NCI-H82 treated with DMSO at 0.1 percent for 48 hours (cell line): Measurements from ENCODE around the gene RUNX1.

Experiments
- DNase-seq: peaks from one replicate; lab custom pipeline; 2025; ENCODE audit not compliant: unreplicated experiment; lab: John Stamatoyannopoulos, UW

The RUNX1 gene

DNA sequence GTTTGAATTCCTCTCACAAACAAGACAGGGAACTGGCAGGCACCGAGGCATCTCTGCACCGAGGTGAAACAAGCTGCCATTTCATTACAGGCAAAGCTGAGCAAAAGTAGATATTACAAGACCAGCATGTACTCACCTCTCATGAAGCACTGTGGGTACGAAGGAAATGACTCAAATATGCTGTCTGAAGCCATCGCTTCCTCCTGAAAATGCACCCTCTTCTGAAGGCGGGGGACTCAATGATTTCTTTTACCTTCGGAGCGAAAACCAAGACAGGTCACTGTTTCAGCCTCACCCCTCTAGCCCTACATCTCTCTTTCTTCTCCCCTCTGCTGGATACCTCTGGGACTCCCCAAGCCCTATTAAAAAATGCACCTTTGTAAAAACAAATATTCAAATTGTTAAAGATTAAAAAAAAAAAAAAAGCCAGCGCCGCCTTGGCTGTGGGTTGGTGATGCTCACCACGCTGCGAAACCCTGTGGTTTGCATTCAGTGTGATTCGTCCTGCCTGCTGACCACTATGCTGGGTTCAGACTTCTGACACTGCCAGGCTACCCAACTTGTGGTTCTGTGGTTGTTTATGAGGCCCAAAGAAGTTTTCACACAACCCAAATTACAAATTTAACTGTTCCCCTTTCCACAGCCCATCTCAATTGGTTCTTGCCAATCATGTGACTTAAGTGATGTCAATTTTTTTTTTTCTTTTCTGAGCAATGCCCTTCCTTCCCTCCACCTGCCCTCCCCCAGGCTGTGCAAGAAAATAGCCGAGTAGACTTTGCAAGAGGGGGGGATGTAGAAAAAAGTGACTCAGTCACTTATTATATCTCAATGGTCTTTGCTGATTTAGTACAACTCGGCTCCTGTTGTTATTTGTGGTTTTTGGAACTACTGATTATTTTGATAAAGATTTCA, at the start of gene RUNX1:
Gene RUNX1 (minus strand): TSS at position 597 of the 912 bp plus-strand sequence.
- no peak for DNase-seq

DNA sequence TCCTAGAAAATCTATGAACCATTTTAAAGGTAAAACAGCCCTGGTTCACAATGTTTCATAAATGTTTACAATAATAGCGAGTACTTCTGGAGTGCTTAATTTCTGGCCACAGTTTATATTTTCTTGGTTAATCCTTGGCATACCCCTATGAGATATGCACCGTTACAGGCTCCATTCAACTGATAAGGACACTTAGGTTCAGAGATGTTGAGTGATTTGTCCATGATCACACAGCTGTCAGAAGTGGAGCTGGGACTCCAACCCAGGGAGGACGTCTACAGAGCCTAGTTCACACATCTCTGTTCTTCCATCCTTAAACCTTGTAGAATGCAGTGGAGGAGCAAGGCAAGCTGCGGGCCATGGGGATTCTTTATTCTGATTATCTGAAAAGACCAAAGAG, 48.4 kb upstream of the RUNX1 start:
- no peak for DNase-seq

DNA sequence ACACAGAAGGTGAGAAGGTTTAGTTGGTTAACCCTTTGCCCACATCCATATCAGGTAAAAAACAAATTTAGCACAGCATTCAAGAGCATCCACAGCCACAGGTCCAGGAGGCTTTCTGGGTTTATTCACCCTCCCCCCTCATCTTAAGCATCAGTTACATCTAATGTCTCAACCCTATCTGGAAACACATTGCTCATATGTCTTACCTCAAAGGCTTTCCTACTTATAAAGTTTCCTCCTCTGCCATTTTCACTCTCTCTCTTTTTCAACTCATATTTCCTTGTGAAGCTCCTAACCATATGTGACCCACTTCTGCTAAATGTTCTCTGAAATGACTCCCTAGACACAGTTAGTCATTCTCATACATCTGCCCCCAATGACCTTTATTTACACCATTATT, 47.9 kb upstream of the RUNX1 start:
- no peak for DNase-seq

DNA sequence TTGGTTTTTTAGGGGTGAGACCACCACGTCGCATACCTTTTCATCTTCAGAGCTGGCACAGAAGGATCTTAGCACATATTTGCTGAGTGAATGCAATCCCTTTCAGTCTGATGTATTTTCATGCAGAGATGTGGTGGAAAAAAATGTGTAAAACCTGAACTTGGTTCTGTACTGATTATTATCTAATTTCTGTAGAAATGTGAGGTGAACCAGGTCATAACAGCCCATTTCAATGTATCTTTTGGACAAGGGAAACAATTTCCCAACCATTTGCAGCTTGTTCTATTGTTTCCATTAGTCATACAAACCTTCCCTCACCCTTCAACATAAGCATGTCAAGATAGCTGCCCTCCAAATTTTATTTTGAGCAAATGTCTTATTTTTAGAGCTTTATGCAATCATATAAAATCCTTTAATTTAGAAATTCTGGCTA, 46.8 kb upstream of the RUNX1 start:
- no peak for DNase-seq

DNA sequence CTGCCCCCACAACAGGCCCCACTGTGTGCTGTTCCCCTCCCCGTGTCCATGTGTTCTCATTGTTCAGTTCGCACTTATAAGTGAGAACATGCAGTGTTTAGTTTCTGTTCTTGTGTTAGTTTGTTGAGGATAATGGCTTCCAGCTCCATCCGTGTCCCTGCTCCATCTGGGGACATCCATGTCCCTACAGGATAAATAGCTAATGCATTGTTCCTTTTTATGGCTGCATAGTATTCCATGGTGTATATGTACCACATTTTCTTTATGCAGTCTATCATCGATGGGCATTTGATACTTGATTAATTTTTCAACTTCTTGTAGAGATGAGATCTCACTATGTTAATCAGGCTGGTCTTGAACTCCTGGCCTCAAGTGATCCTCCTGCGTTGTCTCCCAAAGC, 44.4 kb upstream of the RUNX1 start:
- no peak for DNase-seq

DNA sequence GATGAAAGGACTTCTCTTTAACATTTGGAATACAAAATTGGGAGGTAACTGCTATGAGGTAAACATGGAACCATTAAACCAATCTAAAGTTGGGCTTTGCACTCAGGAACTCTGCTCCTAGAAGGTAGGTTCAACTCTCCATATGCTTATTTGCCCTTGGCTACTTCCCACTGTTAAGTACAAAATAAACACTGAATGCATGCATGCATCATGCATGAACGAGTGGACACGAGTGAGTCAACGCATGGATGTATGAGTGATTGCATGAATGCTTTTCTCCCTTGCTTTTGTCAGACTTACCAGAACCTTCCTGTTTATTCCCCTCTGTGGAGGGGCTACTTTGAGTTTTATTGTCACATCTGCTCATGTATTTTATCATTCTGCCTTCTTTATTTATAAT, 42.4 kb upstream of the RUNX1 start:
- DNase-seq = no peak

DNA sequence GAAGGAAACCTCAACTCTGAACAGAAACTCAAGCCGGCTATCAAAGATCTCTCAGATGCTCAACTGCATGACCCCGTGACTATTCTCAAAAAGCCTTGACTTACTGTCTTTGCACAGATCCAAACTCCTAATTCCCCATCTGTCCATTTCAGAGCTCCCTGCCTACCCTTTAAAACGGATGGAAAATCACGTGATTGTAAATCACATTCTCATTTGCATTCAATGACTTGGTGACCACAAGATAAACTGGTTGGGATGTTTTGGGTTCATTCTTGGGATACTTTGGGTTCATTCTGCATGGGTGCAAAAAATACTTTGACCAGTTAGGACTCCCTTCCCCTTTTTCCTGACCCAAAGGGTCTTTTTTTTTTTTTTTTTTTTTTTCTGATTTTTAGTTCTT, 41.3 kb upstream of the RUNX1 start:
- peak; percentile 47 for DNase-seq

DNA sequence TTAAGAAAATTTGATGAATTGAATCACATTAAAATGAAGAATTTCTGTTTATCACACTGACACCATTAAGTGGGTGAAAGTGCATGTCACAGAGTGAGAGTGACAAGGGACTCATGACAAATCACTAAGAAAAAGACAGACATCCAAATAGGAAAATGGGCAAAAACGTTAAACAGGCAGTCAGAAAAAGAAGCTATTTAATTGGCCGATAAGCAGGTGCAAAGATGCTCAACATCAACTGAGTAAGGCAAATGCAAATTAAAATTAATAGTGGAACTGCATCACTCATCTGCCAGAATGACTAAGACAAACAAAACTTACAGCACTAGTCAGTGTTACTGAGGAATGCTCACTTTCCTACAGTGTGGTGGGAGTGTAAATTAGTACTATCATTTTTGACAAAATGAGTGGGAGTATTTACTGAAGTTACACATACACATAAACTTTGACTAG, 39.2 kb upstream of the RUNX1 start:
- no peak for DNase-seq

DNA sequence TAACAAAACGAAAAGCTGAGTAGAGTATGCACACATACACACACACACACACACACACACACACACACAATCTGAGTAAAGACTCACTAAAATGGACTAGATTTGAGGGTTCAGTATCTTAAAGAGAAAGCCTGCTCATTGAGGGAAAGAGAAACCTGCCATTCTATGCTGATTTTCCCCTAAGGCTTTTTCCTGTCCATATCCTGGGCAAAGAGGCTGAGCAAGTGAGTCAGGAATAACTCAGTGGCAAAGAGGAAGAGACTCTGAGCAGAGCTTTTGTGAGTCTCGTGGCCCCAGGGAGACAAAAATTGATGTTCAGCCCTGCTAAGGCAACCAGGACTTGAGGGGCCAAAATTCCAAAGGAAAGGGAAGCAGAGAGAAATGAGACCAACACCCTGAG, 37.3 kb upstream of the RUNX1 start:
- no peak for DNase-seq

DNA sequence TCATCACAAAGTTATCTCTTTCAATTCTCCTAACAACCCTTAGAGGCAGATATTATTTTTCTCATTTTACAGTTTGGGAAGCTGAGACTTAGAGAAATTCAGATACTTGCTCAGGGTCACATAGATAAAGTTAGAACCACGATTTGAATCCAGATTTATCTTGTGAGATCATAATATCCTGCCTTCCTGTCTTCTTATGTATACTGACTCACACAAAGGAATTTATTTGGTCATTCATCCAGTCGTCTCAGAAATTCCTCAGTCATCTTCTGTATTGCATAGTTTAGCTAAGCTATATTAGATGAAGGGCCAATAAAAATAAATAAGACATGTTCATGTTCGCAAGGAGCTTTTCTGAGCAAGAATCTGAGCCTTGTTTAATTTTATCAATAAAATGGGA, 35.8 kb upstream of the RUNX1 start:
- no peak for DNase-seq

DNA sequence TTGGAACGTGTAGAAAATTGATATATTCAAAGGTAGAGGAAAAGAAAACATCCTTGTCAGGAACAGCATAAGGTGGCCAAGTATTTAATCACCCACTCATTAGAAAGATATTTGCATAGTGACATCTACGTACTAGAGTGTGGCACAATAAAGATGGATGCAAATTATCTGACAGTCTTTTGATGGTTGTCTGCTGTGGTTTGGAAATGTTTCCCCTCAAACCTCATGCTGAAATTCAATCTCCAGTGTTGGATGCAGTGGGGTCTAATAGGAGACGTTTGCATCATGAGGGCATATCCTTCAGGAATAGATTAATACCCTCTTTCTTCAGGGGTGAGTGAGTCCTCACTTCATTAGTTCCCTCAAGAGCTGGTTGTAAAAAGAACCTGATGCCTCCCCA, 34.1 kb upstream of the RUNX1 start:
- DNase-seq = no peak

DNA sequence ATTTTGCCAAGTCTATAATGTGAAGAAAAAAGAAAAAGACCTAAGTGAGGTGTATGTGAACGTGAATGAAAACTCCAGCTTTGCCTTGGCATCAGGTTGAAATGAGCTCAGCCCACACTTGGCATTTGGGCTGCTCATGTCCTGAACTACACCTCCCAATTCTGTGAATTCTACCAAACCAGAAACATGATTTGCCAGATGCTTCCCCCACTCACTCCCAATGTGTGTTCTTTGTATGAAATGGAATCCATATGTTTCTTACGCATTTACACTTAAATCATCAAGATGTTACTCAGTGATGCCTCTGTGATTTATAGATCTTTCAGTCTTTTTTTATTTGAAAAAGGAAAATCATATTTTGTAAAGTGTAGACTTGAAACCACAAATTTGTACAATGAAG, 32.8 kb upstream of the RUNX1 start:
- DNase-seq = no peak

DNA sequence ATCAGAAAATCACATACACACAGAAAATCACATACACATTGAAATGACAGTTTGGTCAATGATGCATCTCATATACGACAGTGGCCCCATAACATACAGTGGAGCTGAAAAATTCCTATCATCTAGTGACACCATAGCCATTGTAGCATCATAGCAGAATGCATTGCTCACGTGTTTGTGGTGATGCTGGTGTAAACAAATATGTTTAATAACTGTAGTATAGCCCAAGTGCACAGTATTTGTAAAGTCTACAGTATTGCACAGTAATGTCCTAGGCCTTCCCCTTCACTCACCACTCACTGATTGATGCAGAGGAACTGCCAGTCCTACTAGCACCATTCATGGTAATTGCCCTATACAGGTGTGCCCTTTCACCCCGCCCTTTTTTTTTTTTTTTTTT, 30.1 kb upstream of the RUNX1 start:
- DNase-seq = no peak

DNA sequence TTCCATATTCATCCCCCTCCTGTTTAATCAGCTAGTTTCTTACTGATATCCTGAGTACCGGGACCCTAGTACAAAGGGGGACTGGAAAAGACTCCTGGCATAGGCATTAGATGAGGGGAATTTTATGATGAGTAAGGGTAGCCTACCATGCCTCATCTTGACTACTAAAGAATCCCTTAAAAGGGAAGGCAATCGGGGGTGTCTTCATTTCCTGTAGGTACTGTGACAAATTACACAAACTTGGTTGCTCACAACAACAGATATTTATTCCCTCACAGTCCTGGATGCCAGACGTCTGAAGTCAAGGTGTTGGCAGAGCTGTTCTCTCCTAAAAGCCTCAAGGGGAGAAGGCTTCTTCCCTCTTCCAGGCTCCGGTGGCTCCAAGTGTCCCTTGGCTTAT, 28.9 kb upstream of the RUNX1 start:
- no peak for DNase-seq

DNA sequence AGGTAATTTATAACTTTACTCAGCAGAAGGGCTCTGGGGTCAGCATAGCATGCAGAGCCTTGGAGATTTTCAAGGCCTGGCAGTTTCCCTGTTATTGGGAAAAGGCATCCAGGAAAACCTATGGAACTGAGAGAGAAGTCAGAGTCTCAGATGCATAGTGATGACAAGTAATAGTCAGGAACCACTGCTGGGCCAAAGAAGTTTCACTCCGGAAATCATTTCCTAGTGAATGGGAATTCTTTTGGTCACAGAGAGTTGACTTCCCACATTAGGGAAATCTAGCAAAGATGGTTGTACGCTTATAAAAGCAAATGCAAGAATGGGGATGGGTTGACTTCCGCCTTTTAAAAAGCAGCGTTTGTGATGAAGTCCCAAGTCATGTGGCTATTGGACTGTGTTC, 28.4 kb upstream of the RUNX1 start:
- DNase-seq = no peak

DNA sequence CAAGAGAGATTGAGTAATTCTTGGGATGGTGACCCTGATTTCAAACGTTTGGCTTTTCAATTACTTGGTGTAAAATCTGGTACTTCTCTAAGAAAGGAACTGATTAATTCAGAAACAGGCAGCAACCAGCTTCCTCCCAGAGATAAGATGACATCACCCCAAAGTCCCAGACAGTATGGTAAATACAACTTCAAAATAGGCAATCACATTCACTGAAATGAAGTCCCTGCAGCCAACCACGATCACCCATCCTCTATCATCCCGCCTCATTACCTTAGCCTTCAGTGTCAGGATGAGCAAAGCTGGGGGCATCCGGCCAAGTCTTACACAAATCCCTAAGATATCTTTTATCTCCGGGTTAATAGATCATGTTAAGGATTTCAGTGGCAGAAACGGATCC, 26.4 kb upstream of the RUNX1 start:
- peak; percentile 21 for DNase-seq

DNA sequence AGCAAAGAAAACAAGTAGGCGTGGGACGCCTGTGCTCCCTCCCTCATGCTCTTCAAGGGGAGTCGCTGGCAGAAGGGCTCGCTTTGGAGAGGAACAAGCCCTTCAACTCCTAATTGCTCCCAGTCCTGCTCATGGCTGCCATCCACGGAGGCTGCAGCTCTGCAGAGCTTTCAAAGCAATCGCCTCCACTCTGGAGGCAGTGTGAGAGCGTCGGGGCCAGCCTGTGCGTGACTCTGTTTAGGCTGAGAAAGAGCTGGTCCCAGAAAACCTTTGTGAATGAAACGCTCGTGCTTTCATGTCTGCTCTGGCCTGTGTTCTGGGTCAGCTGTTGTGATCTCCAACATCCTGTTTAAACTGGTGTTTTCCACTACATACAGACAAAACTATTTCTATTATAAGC, 23.9 kb upstream of the RUNX1 start:
- DNase-seq = no peak

DNA sequence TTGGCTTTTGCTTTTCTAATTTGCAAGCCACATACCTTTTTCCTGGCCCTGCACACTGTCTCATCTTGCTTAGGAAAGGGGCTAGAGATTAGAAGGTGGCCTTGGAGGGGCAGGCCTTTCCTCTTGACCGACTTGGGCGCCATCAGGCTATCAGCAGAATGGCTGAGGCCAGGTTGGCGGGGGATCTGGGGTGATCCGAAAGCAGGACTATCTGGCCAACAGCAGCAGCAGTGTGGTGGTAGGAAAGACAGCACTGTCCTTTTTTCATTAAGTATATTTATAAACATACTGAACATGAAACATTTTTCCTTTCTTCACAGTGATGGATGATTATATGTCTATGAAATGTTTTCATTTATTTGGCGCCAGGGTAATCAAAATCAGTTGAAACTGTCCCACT, 23.5 kb upstream of the RUNX1 start:
- no peak for DNase-seq

DNA sequence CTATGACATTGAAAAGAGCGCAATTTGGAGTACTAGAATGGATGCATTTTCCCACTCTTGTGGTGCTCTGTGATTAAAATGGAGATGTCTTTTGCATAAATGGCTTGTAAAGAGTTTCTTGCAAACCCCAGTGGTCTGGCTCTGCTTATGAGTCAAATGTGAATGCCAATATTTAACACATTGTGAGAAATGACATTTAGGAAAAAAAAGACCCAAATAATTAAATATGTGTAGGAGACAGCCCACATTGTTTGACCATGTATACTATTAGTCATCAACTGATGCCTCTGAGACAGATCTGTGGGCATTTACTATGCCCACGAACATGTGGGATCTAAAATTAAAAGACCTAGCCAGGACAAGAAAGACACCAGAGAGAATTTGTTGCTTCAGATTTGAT, 22.2 kb upstream of the RUNX1 start:
- DNase-seq = no peak

DNA sequence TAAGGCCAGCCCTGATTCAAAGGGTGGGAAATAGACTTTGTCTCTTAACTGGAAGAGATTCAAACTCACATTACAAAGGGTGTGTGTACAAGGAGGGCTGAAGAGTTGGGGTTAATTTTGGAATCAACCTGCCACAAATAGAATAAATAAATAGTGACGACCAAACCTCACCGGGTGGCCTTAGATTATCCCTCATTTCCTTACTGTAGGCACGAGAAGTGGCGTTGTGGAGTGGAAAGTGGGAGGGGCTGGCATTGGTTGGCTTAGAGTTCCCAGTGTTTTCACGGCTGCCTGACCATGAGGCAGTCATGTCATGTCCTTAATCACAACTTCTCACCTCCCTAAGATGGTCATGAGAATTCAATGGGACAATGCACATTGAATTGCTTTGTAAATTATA, 21.3 kb upstream of the RUNX1 start:
- no peak for DNase-seq

DNA sequence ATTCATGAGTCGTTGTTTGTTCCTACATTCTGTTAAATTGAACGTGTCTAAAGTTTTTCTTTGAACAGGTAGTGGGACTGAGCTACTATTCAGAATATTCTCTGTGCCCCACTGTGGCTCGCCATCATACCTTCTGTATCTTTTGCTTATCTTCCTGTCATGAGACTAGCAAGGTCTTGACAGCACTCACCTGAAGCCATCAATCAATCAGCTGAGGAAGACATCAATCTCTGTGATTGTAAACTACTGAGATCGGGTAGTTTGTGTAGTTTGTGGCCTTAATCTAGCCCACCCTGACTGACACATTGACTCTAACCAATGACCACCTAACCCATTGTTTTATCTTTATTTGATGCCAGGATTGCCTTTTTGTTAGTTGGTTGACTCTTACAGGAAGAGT, 17.7 kb upstream of the RUNX1 start:
- no peak for DNase-seq

DNA sequence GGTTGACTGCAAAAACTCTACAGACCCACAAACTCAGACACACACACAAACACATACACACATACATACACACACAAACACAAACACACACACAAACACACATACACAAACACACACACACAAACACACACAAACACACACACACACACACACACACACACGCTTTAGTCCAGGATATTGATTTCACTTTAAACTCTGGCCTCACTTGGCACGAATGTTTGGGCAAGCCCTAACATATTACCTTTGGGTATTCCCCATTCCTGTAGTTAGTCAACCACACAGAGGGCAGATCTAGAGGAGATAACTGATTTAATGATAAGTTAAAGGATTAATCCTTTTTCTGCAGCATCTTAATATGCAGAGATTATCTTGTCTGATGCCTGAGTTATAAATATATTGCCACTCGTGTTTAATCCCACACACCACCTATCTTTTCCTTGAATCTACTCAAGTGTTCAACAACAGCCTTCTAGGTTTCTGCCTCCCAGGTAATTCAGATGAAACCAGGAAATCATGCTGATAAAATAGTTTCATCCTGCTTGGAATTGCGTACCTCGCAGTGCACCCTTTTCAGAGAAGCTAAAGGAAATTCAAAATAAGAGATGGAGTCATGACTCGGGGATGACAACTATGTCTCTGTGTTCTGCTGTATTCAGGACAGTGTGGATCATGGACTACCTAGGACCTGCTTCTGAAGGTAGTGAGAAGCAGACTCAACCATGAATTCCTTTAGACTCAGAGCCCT, 14.5 kb upstream of the RUNX1 start:
- no peak for DNase-seq
